GM23248 (cell line): ENCODE measurements around the gene DNAH2.

Source experiments
- EZH2 ChIP-seq: fragments of 200-600 bp; sonication (generic); IDR thresholded peaks from 2 replicates; pipeline ENCODE4 v1.6.1; 2018; ENCODE audit warnings: antibody characterized with exemption, mild to moderate bottlenecking; ENCODE audit not compliant: insufficient read depth, poor library complexity, severe bottlenecking
- EZH2phosphoT487 ChIP-seq: fragments of 200-600 bp; sonication (generic); IDR thresholded peaks from 2 replicates; pipeline ENCODE4 v1.6.1; 2018; ENCODE audit warnings: antibody characterized with exemption, moderate library complexity, mild to moderate bottlenecking, low read depth; ENCODE audit not compliant: insufficient read depth

GRCh38 chr17:7807206-7807605, 89.7 kb downstream of the DNAH2 start:
- TF ChIP-seq EZH2phosphoT487, result no peak
- TF ChIP-seq EZH2, result no peak
